Activated CD4-positive, CD25-positive, alpha-beta regulatory T cell treated with anti-CD3 and anti-CD28 coated beads, Interleukin-2, amount 50 U/mL, for 24 hours (primary cell): ENCODE data around the gene KLB.

Source experiments
- ATAC-seq, 2 donors: fragments of 150-1000 bp; cut with Tn5 transposase; one replicate each; pipeline ENCODE4 v1.10.0; 2021; ENCODE audit warnings: mild to moderate bottlenecking in 1 of 2, moderate library complexity in 1 of 2

Gene KLB

DNA sequence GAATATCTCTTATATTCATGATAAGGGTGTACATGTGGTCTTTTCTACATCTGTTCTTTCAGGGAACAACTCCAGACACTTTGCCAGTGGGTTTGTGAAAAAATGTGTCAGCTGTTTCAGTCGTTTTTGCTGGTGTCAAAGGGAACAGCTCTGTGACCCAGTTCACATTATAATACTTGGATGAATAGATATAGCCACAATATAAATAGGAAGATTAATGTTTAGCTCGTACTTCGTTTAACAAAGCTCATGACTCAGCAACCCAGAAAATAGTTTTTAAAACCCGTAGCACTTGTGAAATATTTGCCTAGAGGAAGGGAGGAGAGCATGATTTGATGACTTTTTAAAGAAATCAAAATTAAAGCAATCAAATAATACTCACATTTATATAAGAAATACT lies 60.0 kb downstream of the KLB start:
- ATAC-seq = no peak

DNA sequence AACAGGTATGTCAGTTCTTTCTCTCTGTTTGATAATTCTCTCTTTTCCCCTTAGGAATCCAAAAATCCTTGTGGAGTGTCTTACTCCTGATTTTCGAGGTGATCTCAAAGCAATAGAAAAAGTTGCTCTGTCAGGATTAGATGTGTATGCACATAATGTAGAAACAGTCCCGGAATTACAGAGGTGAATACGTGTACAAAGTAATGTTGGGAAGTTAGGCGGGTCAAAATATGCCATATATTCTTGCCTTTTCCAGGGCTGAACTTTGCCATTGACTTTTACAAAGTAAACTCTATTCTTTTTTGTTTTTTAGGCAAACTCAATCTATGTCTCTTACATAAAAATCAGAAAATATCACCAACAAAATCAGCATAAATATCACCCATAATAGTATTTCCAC lies 60.7 kb downstream of the KLB start:
- no peak for ATAC-seq

DNA sequence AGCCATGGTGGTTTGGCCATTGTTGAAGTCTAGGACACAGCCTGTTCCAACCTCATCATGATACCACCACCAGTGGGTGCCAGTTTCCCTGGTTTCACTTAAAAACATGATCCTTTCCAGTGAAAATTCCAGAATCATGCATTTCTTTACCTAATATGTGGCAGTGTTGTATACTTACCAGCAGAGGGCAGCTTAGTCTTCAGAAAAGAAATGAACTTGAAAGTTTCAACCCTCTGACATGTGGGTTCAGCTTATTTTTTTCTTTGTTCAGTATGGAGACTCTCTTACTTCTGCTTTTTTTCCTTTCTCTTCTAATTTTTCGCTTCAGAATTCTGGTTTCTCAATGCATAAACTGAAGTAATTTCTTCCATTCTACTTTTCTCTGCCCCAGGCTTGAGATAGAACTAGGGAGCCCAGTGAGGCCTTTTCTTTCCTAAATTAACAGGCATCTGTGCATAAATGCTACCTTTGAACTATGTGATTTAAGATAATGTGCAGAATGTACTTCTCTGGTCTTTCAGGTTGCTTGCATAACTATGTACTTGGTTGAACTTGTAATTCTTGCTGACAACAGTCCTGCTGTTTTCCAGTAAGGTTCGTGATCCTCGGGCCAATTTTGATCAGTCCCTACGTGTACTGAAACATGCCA lies 62.8 kb downstream of the KLB start:
- peak; percentile 32 to 51 for ATAC-seq

DNA sequence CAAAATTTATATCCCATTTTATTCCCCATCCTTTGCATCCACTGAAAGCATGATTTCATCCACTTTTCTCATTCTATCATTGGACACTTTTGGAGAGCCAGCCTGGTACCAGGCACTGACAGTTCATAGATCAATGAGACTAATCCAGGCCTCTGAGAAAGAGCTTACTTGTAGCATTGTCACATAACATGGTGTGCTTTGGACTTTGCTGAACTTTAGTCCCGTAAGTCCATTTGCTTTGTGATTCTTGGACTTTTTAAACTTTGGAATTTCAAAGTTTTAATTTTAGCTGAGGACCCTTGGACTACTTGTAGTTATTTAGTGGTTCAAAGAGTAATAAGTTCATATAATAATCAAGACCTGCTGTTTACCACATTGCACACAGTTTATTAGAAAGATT lies 63.7 kb downstream of the KLB start:
- no peak for ATAC-seq

DNA sequence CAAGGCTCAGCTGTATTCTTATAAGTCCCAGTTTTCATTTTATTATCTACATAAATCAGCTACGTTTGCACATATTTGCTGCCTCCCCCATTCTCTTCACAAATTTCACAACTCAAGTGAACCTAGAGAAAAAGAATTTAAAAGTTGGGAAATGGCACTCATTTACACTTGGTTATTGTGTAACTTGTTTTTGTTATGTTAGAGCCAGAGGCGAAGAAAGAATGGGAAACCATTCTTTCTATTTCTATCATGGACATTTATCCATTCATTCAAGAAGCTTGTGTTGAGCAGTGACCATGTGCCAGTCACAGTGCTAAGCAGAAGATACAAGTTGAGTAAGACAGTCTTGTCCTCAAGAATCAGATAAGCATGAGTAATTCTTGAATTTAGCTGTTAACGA lies 65.7 kb downstream of the KLB start:
- no peak for ATAC-seq

DNA sequence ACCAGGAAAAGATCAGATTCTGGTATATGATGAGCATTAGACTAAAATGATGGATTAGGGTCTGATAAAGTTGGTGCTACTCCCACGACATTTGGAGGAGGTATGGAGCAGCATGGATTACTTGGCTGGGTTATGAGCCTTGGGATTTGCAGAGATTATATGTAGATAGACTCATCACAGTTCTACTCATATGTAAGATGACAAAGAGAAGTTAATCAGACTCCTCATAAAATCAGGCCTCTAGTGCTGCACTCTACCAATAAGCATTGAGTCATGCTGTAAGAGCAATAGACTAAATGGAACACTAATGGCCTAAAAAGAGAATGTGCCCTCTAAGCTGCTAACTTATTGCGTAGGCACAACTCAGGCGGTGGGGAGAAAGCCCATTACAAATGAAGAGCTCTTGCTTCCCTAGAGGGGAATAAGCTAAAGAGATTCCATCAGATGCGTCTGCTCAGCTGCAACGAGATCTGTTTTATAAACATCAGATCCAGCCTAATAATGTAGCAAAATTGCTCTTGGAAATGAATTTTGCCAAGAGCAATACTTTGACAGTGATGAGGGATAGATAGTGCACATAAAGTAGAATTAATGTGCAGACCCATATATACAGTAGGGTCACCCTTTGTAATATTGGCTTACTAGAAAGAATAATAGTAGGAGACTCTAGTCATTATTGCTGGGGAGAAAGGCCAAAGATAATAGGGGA lies 69.6 kb downstream of the KLB start:
- ATAC-seq = no peak

DNA sequence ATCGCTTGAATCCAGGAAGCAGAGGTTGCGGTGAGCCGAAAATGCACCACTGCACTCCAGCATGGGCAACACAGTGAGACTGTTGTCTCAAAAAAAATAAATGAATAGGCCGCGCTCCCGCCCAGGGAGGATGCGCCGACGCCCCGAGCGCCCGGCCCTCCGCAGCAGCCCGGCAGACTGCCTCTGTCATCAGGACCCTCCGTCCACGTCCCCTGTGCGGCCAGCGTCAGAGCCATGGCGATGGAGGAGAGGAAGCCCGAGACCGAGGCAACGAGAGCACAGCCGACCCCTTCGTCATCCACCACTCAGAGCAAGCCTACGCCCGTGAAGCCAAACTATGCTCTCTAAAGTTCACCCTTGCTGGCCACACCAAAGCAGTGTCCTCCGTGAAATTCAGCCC lies 73.5 kb downstream of the KLB start:
- ATAC-seq = no peak

DNA sequence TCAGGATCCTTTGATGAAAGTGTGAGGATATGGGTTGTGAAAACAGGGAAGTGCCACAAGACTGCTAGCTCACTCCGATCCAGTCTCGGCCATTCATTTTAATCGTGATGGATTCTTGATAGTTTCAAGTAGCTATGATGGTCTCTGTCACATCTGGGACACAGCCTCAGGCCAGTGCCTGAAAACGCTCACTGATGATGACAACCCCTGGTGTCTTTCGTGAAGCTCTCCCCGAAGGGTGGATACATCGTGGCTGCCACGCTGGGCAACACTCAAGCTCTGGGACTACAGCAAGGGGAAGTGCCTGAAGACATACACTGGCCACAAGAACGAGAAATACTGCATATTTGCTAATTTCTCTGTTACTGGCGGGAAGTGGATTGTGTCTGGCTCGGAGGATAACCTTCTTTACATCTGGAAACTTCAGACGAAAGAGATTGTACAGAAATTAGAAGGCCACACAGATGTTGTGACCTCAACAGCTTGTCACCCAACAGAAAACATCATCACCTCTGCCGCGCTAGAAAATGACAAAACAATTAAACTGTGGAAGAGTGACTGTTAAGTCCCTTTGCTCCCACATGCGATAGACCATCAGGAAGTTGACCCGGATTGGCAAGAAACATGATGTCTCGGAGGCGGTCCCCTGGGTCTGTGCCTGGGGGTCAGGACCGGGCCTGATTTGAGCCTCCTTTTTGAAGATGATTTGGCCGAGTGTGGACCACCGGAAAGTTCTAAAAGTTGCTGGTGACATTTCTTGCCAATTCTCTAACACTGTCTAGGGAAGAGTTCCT lies 74.4 kb downstream of the KLB start:
- ATAC-seq = no peak

DNA sequence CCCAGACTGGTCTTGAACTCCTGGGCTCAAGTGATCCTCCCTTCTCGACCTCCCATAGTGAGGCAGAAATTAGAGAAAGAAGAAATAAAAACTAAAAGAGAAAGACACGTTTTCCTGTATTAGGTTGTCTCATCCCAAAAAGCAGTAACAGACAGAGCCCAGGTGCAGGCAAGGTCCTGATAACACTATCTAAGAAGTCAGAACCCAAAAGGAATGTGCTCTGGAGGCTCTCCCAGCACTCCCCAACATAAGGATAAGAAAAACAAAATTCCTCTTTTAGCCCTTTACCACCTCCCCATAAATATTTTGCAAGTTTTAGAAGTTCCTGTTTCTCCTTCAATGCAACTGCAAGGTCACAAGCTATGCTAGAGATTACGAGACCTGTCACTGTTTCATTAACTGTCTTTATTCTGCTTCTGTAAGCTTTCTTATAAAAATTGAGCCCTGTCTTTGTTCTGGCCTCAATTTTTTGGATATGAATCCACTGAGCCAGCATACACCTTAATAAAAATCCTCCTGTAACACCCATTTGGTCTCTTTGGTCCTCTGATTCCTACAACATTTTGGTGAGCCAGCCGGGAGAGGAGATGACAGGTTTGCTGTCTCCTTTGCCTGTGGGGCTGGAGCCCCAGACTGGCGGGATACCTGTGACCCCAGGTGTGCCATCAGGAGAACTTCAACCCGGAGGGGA lies 78.0 kb downstream of the KLB start:
- no peak for ATAC-seq

DNA sequence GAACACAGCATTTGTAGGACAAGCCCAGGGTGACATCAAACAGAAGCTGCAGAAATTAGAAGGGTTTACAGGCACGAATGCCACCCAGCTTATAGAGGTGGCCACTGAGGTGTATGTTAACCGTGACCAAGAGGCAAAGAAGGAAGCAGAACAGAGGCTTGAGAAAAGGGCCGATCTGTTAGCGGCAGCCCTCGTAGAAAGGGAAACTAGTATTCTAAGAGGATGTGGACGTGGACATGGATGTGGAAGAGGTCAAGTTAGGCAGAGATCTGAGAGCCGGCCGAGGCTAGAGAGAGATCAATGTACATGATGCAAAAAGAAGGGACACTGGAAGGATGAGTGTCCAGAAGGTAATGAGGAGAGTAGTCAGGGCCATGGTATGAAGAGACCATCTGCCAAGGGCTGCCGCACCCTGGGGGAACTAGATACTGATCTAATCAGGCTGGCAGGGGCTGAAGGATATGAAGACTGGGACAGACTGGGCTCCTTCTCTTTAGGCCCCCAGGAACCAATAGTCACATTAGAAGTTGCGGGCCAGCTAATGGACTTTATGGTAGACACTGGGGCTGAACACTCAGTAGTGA lies 79.6 kb downstream of the KLB start:
- ATAC-seq = no peak

DNA sequence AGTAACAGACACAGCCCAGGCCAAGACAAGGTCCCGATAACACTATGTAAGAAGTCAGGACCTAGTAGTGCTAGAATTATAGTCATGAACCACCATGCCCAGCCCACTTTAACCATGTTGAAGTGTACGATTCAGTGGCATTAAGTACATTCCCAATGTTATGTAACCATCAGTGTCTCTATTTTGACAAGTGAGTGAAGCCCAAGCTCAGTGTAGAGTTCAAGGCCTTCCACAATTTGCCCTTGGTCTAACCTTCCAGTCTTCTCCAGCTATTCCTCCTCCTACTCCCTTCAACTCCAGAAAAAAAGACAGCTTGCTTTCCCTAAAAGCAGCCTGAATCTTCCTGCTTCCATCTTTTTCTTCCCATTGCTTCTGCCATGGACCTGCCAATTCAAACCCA lies 83.6 kb downstream of the KLB start:
- ATAC-seq = no peak

DNA sequence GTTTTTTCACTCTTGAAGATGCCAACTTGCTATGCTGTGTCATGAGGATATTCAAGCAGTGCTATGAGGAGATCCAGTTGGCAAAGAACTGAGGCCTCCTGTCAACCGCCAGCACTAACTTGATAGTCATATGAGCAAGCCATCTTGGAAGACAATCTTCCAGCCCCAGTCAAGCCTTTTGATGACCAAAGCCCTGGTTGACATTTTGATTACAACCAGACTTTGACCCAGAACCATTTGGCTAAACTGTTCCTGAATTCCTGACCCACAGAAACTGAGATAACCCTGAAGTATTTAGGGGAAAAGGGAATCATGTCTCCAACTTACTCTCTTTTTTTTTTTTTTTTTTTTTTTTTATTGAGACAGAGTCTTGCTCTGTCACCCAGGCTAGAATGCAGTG lies 87.6 kb downstream of the KLB start:
- no peak for ATAC-seq

DNA sequence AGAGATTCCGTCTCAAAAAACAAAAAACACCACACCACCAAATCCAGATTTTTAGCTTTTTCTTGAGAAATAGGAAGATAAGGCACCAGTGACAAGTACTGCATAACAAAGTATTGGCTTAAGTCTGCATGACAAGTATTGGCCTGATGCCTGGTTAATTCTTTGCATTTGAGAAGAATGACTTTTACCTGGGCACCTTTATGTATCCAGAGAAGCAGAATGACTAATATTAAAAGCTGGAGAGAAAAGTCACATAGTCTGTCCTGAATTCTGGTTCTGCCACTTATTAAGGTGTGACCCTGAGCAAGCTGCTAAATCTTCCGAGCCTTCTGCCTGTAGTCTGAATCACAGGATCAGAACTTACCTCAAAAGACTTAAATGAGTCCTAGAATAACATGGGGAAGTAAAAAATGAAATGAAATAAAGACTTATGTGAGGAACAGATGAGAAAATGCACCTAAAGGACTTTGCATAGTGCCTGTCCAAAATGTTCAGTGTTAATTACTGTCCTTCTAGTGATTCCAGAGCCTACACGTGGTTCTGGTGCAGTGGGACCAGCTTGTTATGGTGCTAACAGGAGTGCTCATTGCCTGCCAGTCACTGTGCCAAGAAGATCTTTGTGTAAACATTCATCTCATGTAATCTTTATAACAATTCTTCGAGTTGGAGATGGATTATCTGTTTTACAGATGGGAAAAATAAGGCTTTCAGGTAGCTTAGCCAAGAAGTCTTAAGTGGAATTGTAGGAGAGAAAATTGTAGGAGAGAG lies 88.9 kb downstream of the KLB start:
- ATAC-seq = no peak

DNA sequence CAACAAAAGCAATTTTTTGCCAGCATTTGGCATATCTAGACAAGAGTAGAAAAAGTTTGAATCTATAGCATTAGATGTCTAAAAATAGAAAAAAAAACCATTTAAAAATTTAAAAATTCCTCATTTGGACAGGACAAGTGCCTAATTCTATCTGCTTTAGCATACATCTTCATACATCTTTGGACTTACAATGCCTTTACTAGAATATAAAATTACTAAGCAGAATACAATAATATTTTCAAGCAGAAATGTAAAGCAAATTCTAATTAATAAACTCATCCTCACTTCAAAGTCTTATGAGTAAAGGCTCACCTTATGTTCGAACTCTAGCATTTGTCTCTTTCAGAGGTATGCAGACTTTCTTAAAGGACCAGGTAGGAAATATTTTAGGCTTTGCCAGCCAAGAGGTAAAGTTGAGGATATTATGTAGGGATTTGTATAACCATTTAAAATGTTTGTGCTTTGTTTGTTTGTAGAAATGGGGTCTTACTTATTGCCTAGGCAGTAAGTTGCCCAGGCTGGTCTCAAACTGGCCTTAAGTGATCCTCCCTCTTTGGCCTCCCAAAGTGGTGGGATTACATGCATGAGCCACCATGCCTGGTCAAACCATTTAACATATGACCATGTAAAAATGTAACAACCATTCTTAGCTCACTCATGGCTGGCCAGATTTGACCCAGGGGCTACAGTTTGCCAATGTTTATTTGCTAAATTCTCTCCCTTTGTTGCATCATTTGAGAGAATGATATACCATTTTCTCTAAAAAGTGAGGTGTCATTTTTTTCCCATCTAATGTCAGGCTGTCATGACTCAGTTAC lies 91.4 kb downstream of the KLB start:
- no peak for ATAC-seq

DNA sequence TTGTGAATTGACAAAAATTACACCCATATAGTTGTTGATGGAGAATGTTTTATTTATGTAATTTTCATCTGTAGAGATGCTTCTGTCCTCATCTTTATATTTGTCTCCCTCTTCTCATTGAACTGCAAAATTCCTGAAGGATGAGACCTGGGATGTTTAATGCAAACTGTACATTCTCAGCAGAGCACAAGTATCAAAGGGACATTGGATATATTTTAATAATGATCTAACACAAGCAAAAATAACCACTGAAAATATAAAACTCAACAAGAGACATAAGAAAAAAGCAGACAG lies 91.9 kb downstream of the KLB start:
- ATAC-seq = no peak
